HUES64 (cell line): ENCODE data around the gene LASP1.
"Not testable (repeated sequence)": the region's sequence is repeated elsewhere in the genome, so short reads cannot be mapped to it uniquely, and the experiment has no call there.

Source experiments
- H3K27ac ChIP-seq: 2 replicates; pipeline ENCODE4 v1.7.0; 2013; ENCODE audit warnings: low read depth, low read length, inconsistent platforms
- H3K27me3 ChIP-seq: 2 replicates; pipeline ENCODE4 v1.6.1; 2013; ENCODE audit warnings: mild to moderate bottlenecking, low read length; ENCODE audit not compliant: insufficient read depth
- H3K36me3 ChIP-seq: 2 replicates; pipeline ENCODE4 v1.6.1; 2013; ENCODE audit warnings: mild to moderate bottlenecking, low read length; ENCODE audit not compliant: insufficient read depth
- H3K4me1 ChIP-seq: 2 replicates; pipeline ENCODE4 v1.6.1; 2013; ENCODE audit warnings: mild to moderate bottlenecking, low read length, moderate library complexity; ENCODE audit not compliant: insufficient read depth
- H3K4me3 ChIP-seq: 2 replicates; pipeline ENCODE4 v1.5.1; 2013; ENCODE audit warnings: mild to moderate bottlenecking, low read length, moderate library complexity
- H3K9ac ChIP-seq: 2 replicates; pipeline ENCODE4 v1.6.1; 2013; ENCODE audit warnings: mild to moderate bottlenecking, low read depth, low read length
- H3K9me3 ChIP-seq: 2 replicates; pipeline ENCODE4 v1.6.1; 2013; ENCODE audit warnings: low read depth, low read length; ENCODE audit not compliant: insufficient read depth
- WGBS: fragments of 150-250, 120-280 bp; methylation state at CpG from one replicate; pipeline ENCODE4 v1.1.7; 2013; ENCODE audit warnings: missing lambda C conversion rate; 5-methylcytosine and 5-hydroxymethylcytosine counted together

The LASP1 gene

GRCh38 chr17:38947189-38947588 lies 77.3 kb downstream of the LASP1 start:
- Histone ChIP-seq H3K9me3 (no peaks in the 10 kb centered on the region), H3K4me1 (no peaks in the 10 kb centered on the region), H3K36me3 (no peaks in the 10 kb centered on the region), H3K9ac (no peak overlapping the region), H3K27ac (no peak overlapping the region), H3K4me3 (no peak overlapping the region), H3K27me3 (no peaks in the 10 kb centered on the region)
- 90% methylated on average over 2 of the region's 2 CpGs for WGBS

- not testable (repeated sequence) for H3K4me3 ChIP-seq, H3K36me3 ChIP-seq, H3K9me3 ChIP-seq, H3K27me3 ChIP-seq, H3K4me1 ChIP-seq, H3K27ac ChIP-seq, H3K9ac ChIP-seq
- 91% methylated on average over 7 of the region's 7 CpGs for WGBS
These were observed 83.9 kb downstream of the LASP1 start for GRCh38 chr17:38953800-38954199.

GRCh38 chr17:38958326-38958725 lies 88.5 kb downstream of the LASP1 start:
- no CpG with 5 or more reads among the region's 1 CpG for WGBS
- Histone ChIP-seq H3K27ac (no peak overlapping the region), H3K4me3 (no peak overlapping the region)

DNA sequence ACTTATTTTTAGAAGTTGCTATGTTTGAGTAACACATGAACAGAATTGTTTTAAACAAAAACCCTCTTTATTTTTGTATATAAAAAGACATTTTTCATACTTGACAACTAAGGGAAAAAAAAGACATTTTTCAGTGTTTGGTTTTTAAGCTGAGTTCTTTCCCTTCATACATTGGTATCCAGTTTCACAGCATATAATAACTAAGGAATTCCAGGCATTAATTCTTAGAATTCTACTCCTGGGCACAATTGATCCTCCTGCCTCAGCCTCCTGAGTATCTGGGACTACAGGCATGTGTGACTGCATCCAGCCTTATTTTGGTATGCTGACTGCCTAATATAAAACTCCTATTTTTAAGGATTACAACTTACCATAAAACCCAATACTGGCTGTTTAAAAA lies 88.9 kb downstream of the LASP1 start:
- H3K27ac ChIP-seq = no peak overlapping the region
- no peaks in the 10 kb centered on the region for H3K4me1 ChIP-seq
- no peaks in the 10 kb centered on the region for H3K27me3 ChIP-seq
- no peak overlapping the region for H3K9ac ChIP-seq
- no peaks in the 10 kb centered on the region for H3K36me3 ChIP-seq
- H3K4me3 ChIP-seq = no peak overlapping the region
- no peaks in the 10 kb centered on the region for H3K9me3 ChIP-seq

More at GRCh38 chr17:38958326-38958725, 88.5 kb downstream of the LASP1 start:
- Histone ChIP-seq H3K9me3 (no peaks in the 10 kb centered on the region), H3K4me1 (no peaks in the 10 kb centered on the region), H3K9ac (no peak overlapping the region), H3K36me3 (no peaks in the 10 kb centered on the region), H3K27me3 (no peaks in the 10 kb centered on the region)

DNA sequence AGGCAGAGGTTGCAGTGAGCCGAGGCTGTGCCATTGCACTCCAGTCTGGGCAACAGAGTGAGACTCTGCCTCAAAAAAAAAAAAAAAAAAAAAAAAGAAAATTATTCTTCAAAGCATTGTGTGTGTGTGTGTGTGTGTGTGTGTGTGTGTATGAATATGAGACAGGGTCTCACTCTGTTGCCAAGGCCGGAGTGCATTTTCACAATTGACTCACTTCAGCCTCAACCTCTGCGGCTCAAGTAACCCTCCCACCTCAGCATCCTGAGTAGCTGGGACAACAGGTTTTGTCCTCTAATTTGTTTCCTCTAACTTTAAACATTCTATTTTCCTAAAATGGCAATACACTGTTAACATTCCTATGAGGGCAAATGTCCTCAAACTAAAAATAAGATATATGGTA lies 89.7 kb downstream of the LASP1 start:
- 88% methylated on average over 3 of the region's 3 CpGs for WGBS
- Histone ChIP-seq H3K9me3 (no peaks in the 10 kb centered on the region), H3K27ac (no peak overlapping the region), H3K36me3 (no peaks in the 10 kb centered on the region), H3K4me1 (no peaks in the 10 kb centered on the region), H3K27me3 (no peaks in the 10 kb centered on the region), H3K9ac (no peak overlapping the region), H3K4me3 (no peak overlapping the region)

- H3K27me3 ChIP-seq = no peaks in the 10 kb centered on the region
- no peak overlapping the region for H3K9ac ChIP-seq
- H3K4me3 ChIP-seq = no peak overlapping the region
- no peaks in the 10 kb centered on the region for H3K36me3 ChIP-seq
- H3K9me3 ChIP-seq = no peaks in the 10 kb centered on the region
- no peaks in the 10 kb centered on the region for H3K4me1 ChIP-seq
- H3K27ac ChIP-seq = no peak overlapping the region
- WGBS = 97% methylated on average over 4 of the region's 5 CpGs
These were observed 90.5 kb downstream of the LASP1 start for GRCh38 chr17:38960402-38960801.

- Histone ChIP-seq H3K9me3 (no peaks in the 10 kb centered on the region), H3K4me3 (no peak overlapping the region), H3K27ac (no peak overlapping the region), H3K27me3 (no peaks in the 10 kb centered on the region), H3K4me1 (no peaks in the 10 kb centered on the region), H3K9ac (no peak overlapping the region), H3K36me3 (no peaks in the 10 kb centered on the region)
- 96% methylated on average over 4 of the region's 4 CpGs for WGBS
These were observed 91.6 kb downstream of the LASP1 start for GRCh38 chr17:38961413-38961812.

DNA sequence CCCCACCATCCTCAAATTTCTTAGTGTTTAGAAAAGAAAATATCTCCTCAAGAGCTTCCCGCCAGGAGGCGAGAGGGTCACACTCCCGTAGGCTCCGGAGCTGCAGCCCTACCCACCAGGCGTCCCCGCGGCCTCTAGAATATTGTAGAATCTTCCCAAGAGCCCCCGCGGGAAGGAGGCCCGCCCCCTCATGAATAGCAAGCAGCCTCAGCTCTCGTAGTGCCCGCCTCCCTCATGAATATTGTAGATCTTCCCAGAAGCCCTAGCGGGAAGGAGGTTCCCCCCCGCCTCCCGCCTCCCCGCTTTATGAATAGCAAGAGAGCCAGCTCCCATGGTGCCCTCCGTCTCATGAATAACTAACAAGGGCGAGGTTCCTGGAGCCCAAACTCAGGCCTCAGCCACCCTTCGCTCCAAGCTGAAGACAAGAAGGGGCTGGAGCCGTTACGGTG lies 97.5 kb downstream of the LASP1 start, which contains the start of gene FBXO47:
Gene FBXO47, minus strand, starts transcription at position 114 of the 449 bp plus-strand sequence. CDS start 4,378 bp downstream, outside the sequence.
- Histone ChIP-seq H3K4me1 (peaks cover 7% of the 10 kb centered on the region), H3K4me3 (peak within 1 kb of the TSS; percentile 31), H3K9me3 (no peaks in the 10 kb centered on the region), H3K9ac (peak within 1 kb of the TSS; percentile 34), H3K27me3 (no peaks in the 10 kb centered on the region), H3K36me3 (no peaks in the 10 kb centered on the region), H3K27ac (0 out of 2 replicates have a peak within 1 kb of the TSS, but pooled peaks have one; percentile 6)
- 64% methylated on average over 21 of the region's 21 CpGs for WGBS

DNA sequence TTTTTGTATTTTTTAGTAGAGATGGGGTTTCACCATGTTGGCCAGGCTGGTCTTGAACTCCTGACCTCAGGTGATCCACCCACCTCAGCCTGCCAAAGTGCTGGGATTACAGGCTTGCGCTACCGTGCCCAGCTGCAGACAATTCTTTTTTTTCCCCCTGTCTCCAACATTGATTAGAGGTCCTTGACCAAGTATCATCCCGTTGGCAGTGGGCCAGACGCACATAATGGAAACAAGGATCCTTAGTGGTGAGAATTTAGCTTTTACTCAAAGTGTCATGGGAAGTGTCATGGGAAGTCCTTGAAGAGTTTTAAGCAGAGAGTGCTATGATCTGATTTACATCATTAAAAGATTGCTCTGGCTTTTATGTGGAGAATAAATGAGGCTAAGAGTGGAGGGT lies 99.4 kb downstream of the LASP1 start:
- no peak overlapping the region for H3K9ac ChIP-seq
- WGBS = 89% methylated on average over 4 of the region's 4 CpGs

DNA sequence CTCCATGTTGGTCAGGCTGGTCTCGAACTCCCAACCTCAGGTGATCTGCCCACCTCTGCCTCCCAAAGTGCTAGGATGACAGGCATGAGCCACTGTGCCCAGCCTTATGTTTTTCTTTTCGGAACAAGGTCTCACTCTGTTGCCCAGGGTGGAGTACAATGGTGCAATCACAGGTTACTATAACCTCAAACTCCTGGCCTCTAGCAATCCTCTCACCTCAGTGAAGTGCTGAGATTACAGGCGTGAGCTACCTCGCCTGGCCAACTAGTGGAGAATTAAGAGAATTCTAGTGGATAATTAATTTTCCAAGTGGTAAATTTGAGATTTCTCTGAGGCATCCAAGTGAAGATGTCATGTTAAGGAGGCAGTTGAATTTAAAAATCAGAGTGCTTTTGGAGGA lies 100.3 kb downstream of the LASP1 start:
- H3K36me3 ChIP-seq = no peaks in the 10 kb centered on the region
- H3K9ac ChIP-seq = no peak overlapping the region
- no peaks in the 10 kb centered on the region for H3K27me3 ChIP-seq
- H3K27ac ChIP-seq = no peak overlapping the region
- H3K9me3 ChIP-seq = no peaks in the 10 kb centered on the region
- 90% methylated on average over 4 of the region's 4 CpGs for WGBS
- no peak overlapping the region for H3K4me3 ChIP-seq
- H3K4me1 ChIP-seq = peaks cover 12% of the 10 kb centered on the region

More for the DNA sequence above, 99.4 kb downstream of the LASP1 start:
- Histone ChIP-seq H3K9me3 (no peaks in the 10 kb centered on the region), H3K27ac (no peak overlapping the region), H3K36me3 (no peaks in the 10 kb centered on the region), H3K27me3 (no peaks in the 10 kb centered on the region), H3K4me3 (no peak overlapping the region), H3K4me1 (peaks cover 12% of the 10 kb centered on the region)

- H3K36me3 ChIP-seq = no peaks in the 10 kb centered on the region
- no peak overlapping the region for H3K4me3 ChIP-seq
- 91% methylated on average over 5 of the region's 5 CpGs for WGBS
- no peaks in the 10 kb centered on the region for H3K9me3 ChIP-seq
- H3K9ac ChIP-seq = no peak overlapping the region
- peaks cover 12% of the 10 kb centered on the region for H3K4me1 ChIP-seq
- H3K27me3 ChIP-seq = no peaks in the 10 kb centered on the region
- H3K27ac ChIP-seq = no peak overlapping the region
These were observed 100.9 kb downstream of the LASP1 start for GRCh38 chr17:38970804-38971203.
